GM13977 (cell line): ENCODE results near the gene ZNF20.

Experiments
- DNase-seq: peaks from one replicate; pipeline ENCODE4 v3.0.0; 2012; ENCODE audit warnings: low spot score
- CTCF ChIP-seq: IDR thresholded peaks from 2 replicates; pipeline ENCODE4 v1.5.1; 2012; ENCODE audit warnings: mild to moderate bottlenecking, control low read depth; ENCODE audit not compliant: insufficient read depth; ENCODE audit errors: extremely low read depth, missing control alignments
- in situ Hi-C: fragments of 300-500 bp; cut with MboI; formaldehyde crosslinking; loops from one replicate; pipeline ENCODE4 v1.12.0; 2022; ENCODE audit warnings: low sequenced_read_pairs, low pct_unique_long_range_greater_than_20kb, mixed read lengths, inconsistent platforms; ENCODE audit not compliant: unreplicated experiment

The ZNF20 gene

GRCh38 chr19:12162513-12162881, 22.3 kb upstream of the ZNF20 start:
- DNase-seq, result no peak
- TF ChIP-seq CTCF, result no peak
- in situ Hi-C loops, result no loop called here

- TF ChIP-seq CTCF, result no peak
- DNase-seq, result no peak
- in situ Hi-C loops, result no loop called here
Measured at GRCh38 chr19:12159773-12160414, 19.7 kb upstream of the ZNF20 start.

- in situ Hi-C loops, result no loop called here
- TF ChIP-seq CTCF, result no peak
- DNase-seq, result peak; percentile 90
Measured at GRCh38 chr19:12156223-12157058, 16.3 kb upstream of the ZNF20 start, which contains the start of gene ZNF625. Gene ZNF625 (minus strand): TSS chr19:12156734. CDS start chr19:12156558, 176 bp downstream.

- no peak for TF ChIP-seq CTCF
- DNase-seq, result peak; percentile 28
- in situ Hi-C loops, result no loop called here
Measured at GRCh38 chr19:12155324-12155860, 15.2 kb upstream of the ZNF20 start.

GRCh38 chr19:12145348-12145747, 5.2 kb upstream of the ZNF20 start:
- DNase-seq, result no peak
- in situ Hi-C loops, result loop anchor here (25.0 kb wide), 1 partner anchor 183 kb away; the partner anchor contains the start of gene ZNF763
- no peak for TF ChIP-seq CTCF

GRCh38 chr19:12141405-12141736, 1.2 kb upstream of the ZNF20 start:
- in situ Hi-C loops, result loop anchor here (25.0 kb wide), 1 partner anchor 179 kb away; the partner anchor contains the start of gene ZNF763
- no peak for DNase-seq
- TF ChIP-seq CTCF, result no peak
